Spleen (tissue), 7 donors: ENCODE results near the gene PCBD1.

Experiments
- POLR2A ChIP-seq, 3 donors: fragments of 450-650 bp; IDR thresholded peaks; one replicate each; pipeline ENCODE4 v1.5.1; 2017; ENCODE audit warnings: antibody characterized with exemption in 3 of 3, mild to moderate bottlenecking in 1 of 3
- TF ChIP-seq, protein P1 (sequence below), 11 experiments: fragments of 200-600 bp in 7 of 11; fragments of 450-650 bp in 4 of 11; sonication (generic) in 4 of 11; IDR thresholded peaks in 8 of 11; conservative IDR thresholded peaks in 3 of 11; 1 replicate in 7 of 11; 2 replicates in 4 of 11; pipeline versions ENCODE4 v1.4.0 to v1.8.0; 2016 to 2021; ENCODE audit warnings: antibody characterized with exemption in 11 of 11, inconsistent platforms in 4 of 11, mild to moderate bottlenecking in 1 of 11
- donor health status: DM: no; HTN: no; CAD: no; lungs with moderate emphysema.
- donor health status: DM: no; HTN: no; CAD: no.
- donor health status: DM: no; HTN: no; CAD: no.

DNA sequence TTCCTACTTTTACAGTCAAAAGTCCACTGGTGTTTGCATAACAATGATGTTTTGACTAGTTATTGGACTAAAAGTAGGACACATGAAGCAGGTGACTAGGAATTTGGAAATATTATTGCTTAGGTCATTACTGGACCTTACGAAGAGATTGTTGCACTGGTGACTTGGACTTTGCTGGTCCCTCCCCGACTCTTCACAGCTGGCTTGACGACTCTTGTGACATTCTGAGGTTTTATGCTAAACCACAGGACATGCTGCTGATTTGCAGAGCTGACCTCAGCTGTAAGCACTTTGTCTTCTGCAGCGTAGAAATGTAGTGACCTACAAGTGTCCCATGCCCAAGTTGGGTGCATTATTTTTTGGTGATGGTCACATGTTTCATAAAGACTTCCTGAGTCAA lies 21.9 kb downstream of the PCBD1 start:
- TF ChIP-seq, protein P1, sequence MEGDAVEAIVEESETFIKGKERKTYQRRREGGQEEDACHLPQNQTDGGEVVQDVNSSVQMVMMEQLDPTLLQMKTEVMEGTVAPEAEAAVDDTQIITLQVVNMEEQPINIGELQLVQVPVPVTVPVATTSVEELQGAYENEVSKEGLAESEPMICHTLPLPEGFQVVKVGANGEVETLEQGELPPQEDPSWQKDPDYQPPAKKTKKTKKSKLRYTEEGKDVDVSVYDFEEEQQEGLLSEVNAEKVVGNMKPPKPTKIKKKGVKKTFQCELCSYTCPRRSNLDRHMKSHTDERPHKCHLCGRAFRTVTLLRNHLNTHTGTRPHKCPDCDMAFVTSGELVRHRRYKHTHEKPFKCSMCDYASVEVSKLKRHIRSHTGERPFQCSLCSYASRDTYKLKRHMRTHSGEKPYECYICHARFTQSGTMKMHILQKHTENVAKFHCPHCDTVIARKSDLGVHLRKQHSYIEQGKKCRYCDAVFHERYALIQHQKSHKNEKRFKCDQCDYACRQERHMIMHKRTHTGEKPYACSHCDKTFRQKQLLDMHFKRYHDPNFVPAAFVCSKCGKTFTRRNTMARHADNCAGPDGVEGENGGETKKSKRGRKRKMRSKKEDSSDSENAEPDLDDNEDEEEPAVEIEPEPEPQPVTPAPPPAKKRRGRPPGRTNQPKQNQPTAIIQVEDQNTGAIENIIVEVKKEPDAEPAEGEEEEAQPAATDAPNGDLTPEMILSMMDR (IDR thresholded peaks at IDR 0.05 in 8 of 11, conservative IDR thresholded peaks at IDR 0.05 in 3 of 11), result no peak
- TF ChIP-seq POLR2A (IDR thresholded peaks at IDR 0.05), result no peak
